ENCODE data around the gene MBD1. TPM values are rescaled to one million over a fixed set of nuclear protein-coding genes. Genes with fewer than 3 reads are reported as not detected.

The MBD1 gene
- total and polyA plus RNA-seq, 7 donors, result 25.9 to 93.6 (median 58.9) TPM

DNA sequence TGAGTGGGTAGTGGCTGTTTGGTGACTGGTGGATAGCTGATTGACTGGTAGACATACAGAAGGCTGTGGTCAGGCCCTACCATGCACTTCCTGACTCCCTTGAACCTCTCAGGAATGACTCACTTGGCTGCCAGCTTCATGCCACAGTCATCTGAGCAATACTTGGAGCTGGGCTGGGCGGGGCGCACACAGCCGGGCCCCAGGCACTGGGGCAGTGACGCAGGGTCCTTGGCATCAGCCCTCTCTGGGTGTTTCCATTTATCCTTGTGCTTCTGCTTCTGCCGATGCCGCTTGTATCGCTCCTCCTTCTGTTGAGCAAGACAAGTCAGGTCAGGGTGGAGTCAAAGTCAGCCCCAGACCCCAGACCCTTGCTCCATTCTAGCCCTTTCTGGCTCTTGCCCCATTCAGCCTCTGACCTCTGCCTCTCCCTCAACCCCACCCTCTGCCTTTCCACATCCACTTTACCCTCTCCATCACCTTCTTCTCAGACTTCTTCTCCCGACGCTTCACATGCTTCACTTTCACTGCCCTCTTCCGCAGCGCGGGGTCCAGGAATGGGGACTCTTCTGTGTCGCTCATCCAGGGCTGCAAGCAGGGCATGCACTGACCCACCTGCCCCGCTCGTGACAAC is 3.0 kb upstream of the MBD1 start:
- intact Hi-C loops (cut with DNase I), result loop anchor here (5.0 to 10.0 kb wide), 5 partner anchors 743 to 1740 kb away; partner anchors contain the start of genes MEX3C, RPL17 and SMAD7
- Histone ChIP-seq H3K9me3 (no peaks in the 10 kb centered on the region), H3K4me3 (no peak overlapping the region), H3K36me3 (peaks cover 0 to 40% (median 10%) of the 10 kb centered on the region in 4 donors), H3K4me1 (peaks cover 0 to 34% (median 31%) of the 10 kb centered on the region in 4 donors), H3K27ac (no peak overlapping the region), H3K27me3 (no peaks in the 10 kb centered on the region)
- no peak for TF ChIP-seq POLR2A (IDR thresholded peaks at IDR 0.05)
- TF ChIP-seq, protein P1, sequence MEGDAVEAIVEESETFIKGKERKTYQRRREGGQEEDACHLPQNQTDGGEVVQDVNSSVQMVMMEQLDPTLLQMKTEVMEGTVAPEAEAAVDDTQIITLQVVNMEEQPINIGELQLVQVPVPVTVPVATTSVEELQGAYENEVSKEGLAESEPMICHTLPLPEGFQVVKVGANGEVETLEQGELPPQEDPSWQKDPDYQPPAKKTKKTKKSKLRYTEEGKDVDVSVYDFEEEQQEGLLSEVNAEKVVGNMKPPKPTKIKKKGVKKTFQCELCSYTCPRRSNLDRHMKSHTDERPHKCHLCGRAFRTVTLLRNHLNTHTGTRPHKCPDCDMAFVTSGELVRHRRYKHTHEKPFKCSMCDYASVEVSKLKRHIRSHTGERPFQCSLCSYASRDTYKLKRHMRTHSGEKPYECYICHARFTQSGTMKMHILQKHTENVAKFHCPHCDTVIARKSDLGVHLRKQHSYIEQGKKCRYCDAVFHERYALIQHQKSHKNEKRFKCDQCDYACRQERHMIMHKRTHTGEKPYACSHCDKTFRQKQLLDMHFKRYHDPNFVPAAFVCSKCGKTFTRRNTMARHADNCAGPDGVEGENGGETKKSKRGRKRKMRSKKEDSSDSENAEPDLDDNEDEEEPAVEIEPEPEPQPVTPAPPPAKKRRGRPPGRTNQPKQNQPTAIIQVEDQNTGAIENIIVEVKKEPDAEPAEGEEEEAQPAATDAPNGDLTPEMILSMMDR (IDR thresholded peaks at IDR 0.05), result no peak
- no peak for TF ChIP-seq POLR2AphosphoS5 (IDR thresholded peaks at IDR 0.05)
- no peak for TF ChIP-seq EP300 (IDR thresholded peaks at IDR 0.05)
- no peak for DNase-seq
- WGBS, 2 donors, result 96% methylated on average over 15 of the region's 15 CpGs

GRCh38 chr18:50283469-50284209 is 2.3 kb upstream of the MBD1 start:
- H3K9me3 ChIP-seq, result no peaks in the 10 kb centered on the region
- 92 to 94% methylated on average over 29 of the region's 29 CpGs for WGBS, 2 donors
- no peak overlapping the region for H3K4me3 ChIP-seq
- no peak overlapping the region for H3K27ac ChIP-seq
- peaks cover 0 to 47% (median 10%) of the 10 kb centered on the region in 4 donors for H3K36me3 ChIP-seq
- intact Hi-C loops (cut with DNase I), result loop anchor here (5.0 to 10.0 kb wide), 5 partner anchors 744 to 1739 kb away; partner anchors contain the start of genes MEX3C, RPL17 and SMAD7
- TF ChIP-seq POLR2AphosphoS5 (IDR thresholded peaks at IDR 0.05), result no peak
- no peak for TF ChIP-seq EP300 (IDR thresholded peaks at IDR 0.05)
- TF ChIP-seq, protein P1 (IDR thresholded peaks at IDR 0.05), result no peak
- TF ChIP-seq POLR2A (IDR thresholded peaks at IDR 0.05), result no peak
- no peaks in the 10 kb centered on the region for H3K27me3 ChIP-seq
- DNase-seq, result no peak
- H3K4me1 ChIP-seq, result peaks cover 0 to 40% (median 38%) of the 10 kb centered on the region in 4 donors

- TF ChIP-seq POLR2AphosphoS5 (IDR thresholded peaks at IDR 0.05), result no peak
- no peak for TF ChIP-seq EP300 (IDR thresholded peaks at IDR 0.05)
- TF ChIP-seq, protein P1 (IDR thresholded peaks at IDR 0.05), result no peak
- TF ChIP-seq POLR2A (IDR thresholded peaks at IDR 0.05), result no peak
- Histone ChIP-seq H3K4me3 (peak overlapping the region in 1 of 4 donors; percentile 86), H3K36me3 (peaks cover 0 to 54% (median 10%) of the 10 kb centered on the region in 4 donors), H3K27me3 (no peaks in the 10 kb centered on the region), H3K9me3 (no peaks in the 10 kb centered on the region), H3K4me1 (peaks cover 0 to 40% (median 36%) of the 10 kb centered on the region in 4 donors), H3K27ac (peak overlapping the region in 2 of 4 donors; percentile 93 to 95)
- no peak for DNase-seq
- intact Hi-C loops (cut with DNase I), result loop anchor here (5.0 to 10.0 kb wide), 5 partner anchors 745 to 1738 kb away; partner anchors contain the start of genes MEX3C, RPL17 and SMAD7
- WGBS, 2 donors, result 91 to 94% methylated on average over 42 of the region's 42 CpGs
Measured at GRCh38 chr18:50282521-50283335, 1.4 kb upstream of the MBD1 start.

- peaks cover 0 to 40% (median 35%) of the 10 kb centered on the region in 4 donors for H3K4me1 ChIP-seq
- H3K9me3 ChIP-seq, result no peaks in the 10 kb centered on the region
- TF ChIP-seq POLR2A (IDR thresholded peaks at IDR 0.05) (no peak), EP300 (IDR thresholded peaks at IDR 0.05) (no peak), POLR2AphosphoS5 (IDR thresholded peaks at IDR 0.05) (no peak)
- TF ChIP-seq, protein P1 (IDR thresholded peaks at IDR 0.05), result no peak
- intact Hi-C loops (cut with DNase I), result loop anchor here (2.0 to 10.0 kb wide), 7 partner anchors 15 to 1737 kb away; partner anchors contain the start of genes CFAP53, MEX3C, RPL17 and SKA1
- 33 to 39% methylated on average over 35 of the region's 35 CpGs for WGBS, 2 donors
- H3K27ac ChIP-seq, result peak overlapping the region; percentile 93 to 96 (median 94)
- H3K4me3 ChIP-seq, result peak overlapping the region; percentile 74 to 99 (median 92)
- DNase-seq, result no peak
- peaks cover under 1 to 60% (median 10%) of the 10 kb centered on the region in 4 donors for H3K36me3 ChIP-seq
- H3K27me3 ChIP-seq, result no peaks in the 10 kb centered on the region
Measured at GRCh38 chr18:50281972-50282520, 723 bp upstream of the MBD1 start.
